HEK293 (cell line): ENCODE measurements around the gene CASS4.

ENCODE experiments used
- CTCF ChIA-PET: fragments of 350-600 bp; formaldehyde crosslinking; extraction: SDS; loops from one replicate; lab custom pipeline; 2021; ENCODE audit warnings: antibody characterized with exemption; lab: Yijun Ruan, JAX
- POLR2A ChIA-PET: fragments of 300-600 bp; formaldehyde crosslinking; extraction: SDS; loops from one replicate; lab custom pipeline; 2020; ENCODE audit warnings: antibody characterized with exemption, inconsistent platforms; lab: Yijun Ruan, JAX
- H3K27ac ChIP-seq: fragments of 200-500 bp; sonication (Bioruptor generic); 2 replicates; pipeline ENCODE4 v1.5.1; 2014; ENCODE audit warnings: low read depth, low read length, control low read depth, inconsistent platforms; ENCODE audit errors: extremely low read depth
- H3K36me3 ChIP-seq, 2 experiments: fragments of 200-500 bp in 1 of 2; sonication (Bioruptor generic) in 1 of 2; 1 replicate in 1 of 2; 2 replicates in 1 of 2; pipeline ENCODE4 v1.5.1; 2014 to 2017; ENCODE audit warnings: inconsistent platforms in 2 of 2, low read length in 2 of 2; ENCODE audit not compliant: control insufficient read depth in 2 of 2, insufficient read depth in 1 of 2
- H3K4me1 ChIP-seq: fragments of 200-500 bp; sonication (Bioruptor generic); 2 replicates; pipeline ENCODE4 v1.5.1; 2014; ENCODE audit warnings: mild to moderate bottlenecking, low read length, inconsistent platforms; ENCODE audit not compliant: control insufficient read depth, insufficient read depth
- H3K4me3 ChIP-seq: 2 replicates; pipeline ENCODE4 v1.5.1; 2011; ENCODE audit warnings: low read depth, mild to moderate bottlenecking, control low read depth, low read length, moderate library complexity
- H3K9me3 ChIP-seq: fragments of 200-500 bp; sonication (Bioruptor generic); 2 replicates; pipeline ENCODE4 v1.5.1; 2014; ENCODE audit warnings: low read depth, low read length, inconsistent platforms; ENCODE audit not compliant: control insufficient read depth, insufficient read depth
- FEZF1 ChIP-seq: fragments of 450-650 bp; formaldehyde crosslinking; IDR thresholded peaks from 2 replicates; pipeline ENCODE4 v1.5.1; 2016; ENCODE audit warnings: missing biosample characterization, missing genetic modification characterization
- GLI4 ChIP-seq: fragments of 450-650 bp; formaldehyde crosslinking; IDR thresholded peaks from 2 replicates; pipeline ENCODE4 v1.5.1; 2016; ENCODE audit warnings: missing biosample characterization, missing genetic modification characterization
- SP7 ChIP-seq: fragments of 450-650 bp; formaldehyde crosslinking; IDR thresholded peaks from 2 replicates; pipeline ENCODE4 v1.5.1; 2016; ENCODE audit warnings: missing biosample characterization, missing genetic modification characterization
- YY1 ChIP-seq: fragments of 450-650 bp; formaldehyde crosslinking; IDR thresholded peaks from 2 replicates; pipeline ENCODE4 v1.5.1; 2018; ENCODE audit warnings: missing biosample characterization, missing genetic modification characterization
- ZFP41 ChIP-seq: fragments of 450-650 bp; formaldehyde crosslinking; IDR thresholded peaks from 2 replicates; pipeline ENCODE4 v1.5.1; 2016; ENCODE audit warnings: missing biosample characterization, missing genetic modification characterization, borderline replicate concordance
- ZIC2 ChIP-seq: fragments of 450-650 bp; formaldehyde crosslinking; IDR thresholded peaks from 2 replicates; pipeline ENCODE4 v1.5.1; 2016; ENCODE audit warnings: missing biosample characterization, missing genetic modification characterization
- ZNF148 ChIP-seq: fragments of 450-650 bp; formaldehyde crosslinking; IDR thresholded peaks from 2 replicates; pipeline ENCODE4 v1.5.0; 2017; ENCODE audit warnings: missing biosample characterization, missing genetic modification characterization, borderline replicate concordance
- ZNF221 ChIP-seq: fragments of 450-650 bp; formaldehyde crosslinking; IDR thresholded peaks from 2 replicates; pipeline ENCODE4 v1.5.1; 2017; ENCODE audit warnings: missing biosample characterization, missing genetic modification characterization, borderline replicate concordance
- ZNF341 ChIP-seq: fragments of 450-650 bp; formaldehyde crosslinking; IDR thresholded peaks from 2 replicates; pipeline ENCODE4; 2016; ENCODE audit warnings: low read depth, missing biosample characterization, missing genetic modification characterization
- ZNF366 ChIP-seq: fragments of 450-650 bp; formaldehyde crosslinking; conservative IDR thresholded peaks from 2 replicates; pipeline ENCODE4 v1.5.1; 2016; ENCODE audit warnings: missing biosample characterization, missing genetic modification characterization
- ZNF404 ChIP-seq: fragments of 450-650 bp; formaldehyde crosslinking; IDR thresholded peaks from 2 replicates; pipeline ENCODE4 v1.5.1; 2017; ENCODE audit warnings: missing biosample characterization, missing genetic modification characterization
- ZNF548 ChIP-seq: fragments of 450-650 bp; formaldehyde crosslinking; IDR thresholded peaks from 2 replicates; pipeline ENCODE4 v1.5.1; 2016; ENCODE audit warnings: missing biosample characterization, missing genetic modification characterization
- ZNF555 ChIP-seq: fragments of 450-650 bp; formaldehyde crosslinking; conservative IDR thresholded peaks from 2 replicates; pipeline ENCODE4 v1.5.1; 2017; ENCODE audit warnings: missing biosample characterization, mild to moderate bottlenecking, missing genetic modification characterization, inconsistent platforms
- ZNF830 ChIP-seq: fragments of 450-650 bp; IDR thresholded peaks from 2 replicates; pipeline ENCODE4 v1.5.0; 2018; ENCODE audit warnings: missing biosample characterization, missing genetic modification characterization, low read depth, mild to moderate bottlenecking, moderate library complexity
- ZSCAN16 ChIP-seq: fragments of 450-650 bp; formaldehyde crosslinking; IDR thresholded peaks from 2 replicates; pipeline ENCODE4 v1.5.1; 2016; ENCODE audit warnings: missing biosample characterization, missing genetic modification characterization
- ZSCAN30 ChIP-seq: fragments of 450-650 bp; IDR thresholded peaks from 2 replicates; pipeline ENCODE4 v1.5.1; 2018; ENCODE audit warnings: missing biosample characterization, mild to moderate bottlenecking, missing genetic modification characterization, moderate library complexity

Gene CASS4

GRCh38 chr20:56445540-56445939, 33.5 kb downstream of the CASS4 start (continued):
- no peak for TF ChIP-seq ZNF830 (tag by site-specific recombination)
- TF ChIP-seq GLI4 = no peak

- POLR2A ChIA-PET = interaction anchor here (0.7 to 1.0 kb wide), 2 partner anchors 39 to 55 kb away, joined by 3 read pairs; partner anchors contain the start of genes AURKA and CSTF1
- no peak overlapping the region for H3K4me3 ChIP-seq
These were observed 35.2 kb downstream of the CASS4 start for GRCh38 chr20:56447227-56447626.

GRCh38 chr20:56449459-56449858, 37.4 kb downstream of the CASS4 start:
- CTCF ChIA-PET = no interaction called here

More at GRCh38 chr20:56447227-56447626, 35.2 kb downstream of the CASS4 start:
- no peak overlapping the region for H3K27ac ChIP-seq
- no peaks in the 10 kb centered on the region for H3K4me1 ChIP-seq
- CTCF ChIA-PET = interaction anchor here (0.7 kb wide), 1 partner anchor 49 kb away, joined by 5 read pairs; no protein-coding TSS in a partner anchor
- H3K9me3 ChIP-seq = no peaks in the 10 kb centered on the region
- no peaks in the 10 kb centered on the region for H3K36me3 ChIP-seq
- TF ChIP-seq GLI4 (no peak), ZNF366 (tag by site-specific recombination) (no peak), ZIC2 (peak; percentile 79)

GRCh38 chr20:56451056-56451765, 39.2 kb downstream of the CASS4 start:
- ChIA-PET POLR2A (interaction anchor here (0.6 kb wide), 1 partner anchor 133 kb away, joined by 3 read pairs; no protein-coding TSS in a partner anchor), CTCF (no interaction called here)

More at GRCh38 chr20:56449459-56449858, 37.4 kb downstream of the CASS4 start:
- TF ChIP-seq ZSCAN16 (tag by site-specific recombination) (no peak), ZNF404 (tag by site-specific recombination) (no peak), ZNF555 (no peak), ZFP41 (tag by site-specific recombination) (no peak), ZNF341 (tag by site-specific recombination) (no peak), ZNF221 (tag by site-specific recombination) (no peak), YY1 (tag by site-specific recombination) (no peak), FEZF1 (tag by site-specific recombination) (no peak), ZNF548 (tag by site-specific recombination) (no peak), ZNF148 (tag by site-specific recombination) (no peak)
- TF ChIP-seq, all 188 proteins: peak for 0
- Histone ChIP-seq H3K36me3 (no peaks in the 10 kb centered on the region), H3K27ac (no peak overlapping the region), H3K9me3 (no peaks in the 10 kb centered on the region), H3K4me3 (no peak overlapping the region), H3K4me1 (no peaks in the 10 kb centered on the region)
- POLR2A ChIA-PET = no interaction called here

More at GRCh38 chr20:56451056-56451765, 39.2 kb downstream of the CASS4 start:
- Histone ChIP-seq H3K4me1 (no peaks in the 10 kb centered on the region), H3K4me3 (no peak overlapping the region), H3K36me3 (no peaks in the 10 kb centered on the region), H3K27ac (no peak overlapping the region), H3K9me3 (no peaks in the 10 kb centered on the region)
- TF ChIP-seq ZSCAN30 (tag by site-specific recombination) = no peak
- 0 out of 2 replicates have a peak, but pooled peaks have one; percentile 20 for TF ChIP-seq SP7 (tag by site-specific recombination)
